GM12801 (cell line): ENCODE results near the gene CCDC82.

Experiments used
- TF ChIP-seq, protein P1 (sequence below): IDR thresholded peaks from one replicate; pipeline ENCODE4 v1.5.1; 2011; ENCODE audit warnings: control low read depth; ENCODE audit not compliant: insufficient read length; ENCODE audit errors: extremely low read depth

CCDC82 gene

DNA sequence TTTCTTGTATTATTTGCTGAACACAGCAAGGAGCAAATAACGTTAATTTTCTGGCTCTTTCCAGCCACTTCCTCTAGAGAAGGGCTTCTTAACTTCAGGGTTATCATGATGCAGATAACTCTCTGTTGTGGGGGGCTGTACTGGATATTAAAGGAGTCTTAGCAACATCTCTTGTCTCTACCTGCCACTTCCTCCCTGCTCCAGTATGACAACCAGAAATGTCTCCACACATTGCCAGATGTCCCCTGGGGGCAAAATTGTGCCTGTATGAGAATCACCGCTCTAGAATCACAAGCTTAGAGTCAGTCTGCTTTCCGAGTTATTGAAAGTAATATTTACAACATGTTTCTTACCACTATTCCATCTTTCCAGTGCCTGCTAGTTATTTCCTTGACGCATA, 6.9 kb upstream of the CCDC82 start:
- TF ChIP-seq, protein P1, sequence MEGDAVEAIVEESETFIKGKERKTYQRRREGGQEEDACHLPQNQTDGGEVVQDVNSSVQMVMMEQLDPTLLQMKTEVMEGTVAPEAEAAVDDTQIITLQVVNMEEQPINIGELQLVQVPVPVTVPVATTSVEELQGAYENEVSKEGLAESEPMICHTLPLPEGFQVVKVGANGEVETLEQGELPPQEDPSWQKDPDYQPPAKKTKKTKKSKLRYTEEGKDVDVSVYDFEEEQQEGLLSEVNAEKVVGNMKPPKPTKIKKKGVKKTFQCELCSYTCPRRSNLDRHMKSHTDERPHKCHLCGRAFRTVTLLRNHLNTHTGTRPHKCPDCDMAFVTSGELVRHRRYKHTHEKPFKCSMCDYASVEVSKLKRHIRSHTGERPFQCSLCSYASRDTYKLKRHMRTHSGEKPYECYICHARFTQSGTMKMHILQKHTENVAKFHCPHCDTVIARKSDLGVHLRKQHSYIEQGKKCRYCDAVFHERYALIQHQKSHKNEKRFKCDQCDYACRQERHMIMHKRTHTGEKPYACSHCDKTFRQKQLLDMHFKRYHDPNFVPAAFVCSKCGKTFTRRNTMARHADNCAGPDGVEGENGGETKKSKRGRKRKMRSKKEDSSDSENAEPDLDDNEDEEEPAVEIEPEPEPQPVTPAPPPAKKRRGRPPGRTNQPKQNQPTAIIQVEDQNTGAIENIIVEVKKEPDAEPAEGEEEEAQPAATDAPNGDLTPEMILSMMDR = no peak

DNA sequence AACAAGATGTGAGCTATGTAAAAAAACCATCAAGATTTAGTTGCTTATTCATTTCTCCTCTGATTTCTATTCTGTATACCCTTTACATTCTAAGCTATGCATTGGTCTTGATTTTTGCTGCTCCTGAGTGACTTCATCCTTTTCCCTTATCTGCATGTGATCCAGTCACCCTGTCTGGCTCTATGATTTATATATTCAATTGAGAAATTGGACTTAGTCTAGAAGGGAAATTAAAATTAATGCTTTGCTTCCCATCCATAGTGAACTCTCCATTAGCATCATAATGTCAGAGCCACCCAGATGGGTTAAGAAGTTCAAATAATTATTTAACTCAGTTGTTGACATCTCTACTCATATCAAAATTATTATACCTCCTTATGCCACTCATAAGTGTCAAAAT, 5.1 kb upstream of the CCDC82 start:
- TF ChIP-seq, protein P1 = no peak

DNA sequence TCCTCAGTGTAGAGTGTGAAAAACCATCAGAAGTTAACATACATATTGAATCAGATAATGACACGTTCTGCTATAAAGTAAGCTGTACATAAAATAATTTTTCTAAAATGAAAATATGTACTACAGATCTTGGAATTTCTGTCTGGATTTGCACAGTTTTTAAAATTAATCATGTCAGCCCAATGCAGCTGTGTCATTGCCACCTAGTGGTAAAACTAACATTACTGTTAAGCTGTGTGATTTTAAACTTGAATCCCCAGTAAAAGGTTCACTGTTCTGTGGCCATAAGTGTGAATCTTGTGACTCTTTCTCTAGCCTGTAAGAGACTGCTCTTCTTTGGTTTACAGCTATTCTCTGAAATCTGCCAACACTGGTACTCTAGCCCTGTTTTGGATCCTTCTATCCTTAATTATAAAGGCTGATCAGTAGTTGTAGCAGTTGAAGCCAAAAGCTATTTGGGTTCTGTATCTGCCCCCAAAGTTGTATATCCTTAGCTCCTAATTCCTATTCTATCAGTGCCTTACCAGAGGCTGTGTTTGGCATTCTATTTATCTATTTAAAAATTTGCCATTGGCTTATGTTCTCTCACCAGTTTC, 4.1 kb upstream of the CCDC82 start:
- TF ChIP-seq, protein P1 = no peak

DNA sequence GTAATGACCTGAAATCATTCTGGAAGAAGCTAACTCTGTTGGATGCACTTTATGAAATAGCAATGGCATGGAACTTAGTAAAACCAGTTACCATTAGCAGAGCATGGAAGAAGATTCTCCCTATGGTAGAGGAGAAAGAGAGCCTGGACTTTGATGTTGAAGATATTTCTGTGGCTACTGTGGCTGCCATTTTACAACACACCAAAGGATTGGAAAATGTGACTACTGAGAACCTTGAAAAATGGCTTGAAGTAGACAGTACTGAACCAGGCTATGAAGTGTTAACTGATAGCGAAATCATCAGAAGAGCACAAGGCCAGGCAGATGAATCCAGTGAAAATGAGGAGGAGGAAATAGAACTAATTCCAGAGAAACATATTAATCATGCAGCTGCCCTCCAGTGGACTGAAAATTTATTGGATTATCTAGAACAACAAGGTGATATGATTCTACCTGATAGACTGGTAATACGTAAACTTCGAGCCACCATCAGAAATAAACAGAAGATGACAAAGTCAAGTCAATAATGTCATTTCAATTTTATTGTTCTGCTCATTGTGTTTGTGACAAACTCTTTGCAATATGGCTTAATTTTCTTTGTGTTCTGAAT, 2.1 kb upstream of the CCDC82 start:
- TF ChIP-seq, protein P1 = no peak

DNA sequence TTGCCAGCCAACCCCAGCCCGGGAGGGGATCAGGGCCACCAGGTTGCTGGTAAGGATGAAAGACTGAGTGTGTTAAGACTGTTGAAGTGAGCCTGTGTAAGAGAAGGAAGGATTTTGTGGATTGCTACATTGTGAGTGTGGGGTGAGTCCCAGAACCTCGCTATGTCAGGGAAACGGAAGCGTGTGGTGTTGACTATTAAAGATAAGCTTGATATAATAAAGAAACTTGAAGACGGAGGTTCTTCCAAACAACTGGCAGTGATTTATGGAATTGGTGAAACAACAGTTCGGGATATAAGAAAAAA, 728 bp upstream of the CCDC82 start:
- TF ChIP-seq, protein P1 = no peak

DNA sequence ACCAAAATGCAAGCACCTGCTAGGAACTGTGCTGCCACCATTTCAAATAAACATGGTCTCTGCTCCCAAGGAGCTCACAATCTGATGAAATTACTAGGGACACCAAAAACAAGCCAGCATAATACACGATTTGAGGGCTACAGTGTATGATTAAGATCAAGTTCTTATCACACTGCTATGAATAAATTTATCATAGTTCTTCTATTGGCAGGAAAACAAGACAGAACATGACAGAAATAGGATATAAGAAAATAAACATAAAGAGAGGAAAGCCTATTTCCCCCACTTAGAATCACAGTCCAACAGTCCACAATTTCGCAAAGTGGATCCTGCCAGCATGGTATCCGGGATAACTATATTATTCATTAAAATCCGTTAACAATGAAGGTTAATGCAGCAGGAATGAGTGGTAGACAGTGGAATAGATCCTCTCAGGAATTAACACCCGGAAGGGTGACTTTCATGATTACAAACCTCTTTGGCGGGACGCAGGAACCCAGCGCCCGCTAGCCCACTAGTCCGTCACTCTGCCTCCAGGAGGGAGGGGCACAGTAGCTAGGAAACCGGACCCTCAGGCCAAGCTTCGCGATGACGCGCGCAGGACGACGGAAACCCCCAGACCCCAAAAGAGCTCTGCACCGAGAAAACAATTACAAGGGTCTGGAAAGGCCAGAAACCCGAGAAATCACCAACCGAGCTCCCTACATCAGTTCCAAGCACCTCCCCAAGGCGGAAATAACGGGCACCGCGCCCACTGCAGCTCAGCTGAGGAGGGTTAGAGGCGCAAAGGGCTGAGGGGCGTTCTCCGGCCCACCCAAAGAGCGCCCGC, 607 bp downstream of the CCDC82 start:
- TF ChIP-seq, protein P1 = no peak

DNA sequence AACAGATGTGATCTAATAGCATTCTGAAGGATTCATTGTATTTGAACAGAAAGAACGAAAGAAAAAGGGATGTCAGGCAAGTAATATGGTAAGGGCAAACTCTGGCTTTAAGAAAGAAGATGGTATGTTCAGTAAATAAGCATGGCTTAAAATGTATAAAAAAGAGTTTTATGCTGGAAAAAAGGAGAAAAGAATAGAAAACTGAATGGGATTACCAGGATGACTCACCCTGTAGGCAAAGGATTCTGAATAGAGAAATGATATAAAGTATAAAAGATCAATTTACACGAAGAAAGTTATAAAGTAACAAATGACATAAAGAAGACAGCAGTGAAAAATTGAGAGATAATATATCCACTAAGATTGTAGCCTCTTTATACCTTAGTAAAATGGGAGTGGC, 4.5 kb downstream of the CCDC82 start:
- TF ChIP-seq, protein P1 = no peak
